Activated B cell treated with CpG ODN at 0.5 μM for 24 hours (primary cell): ENCODE measurements around the gene FAU. TPM values are rescaled to one million over a fixed set of nuclear protein-coding genes. Genes with fewer than 3 reads are reported as not detected.

Experiments used
- ATAC-seq: fragments of 200-7000 bp; cut with Tn5 transposase; one replicate; pipeline ENCODE4 v1.10.0; 2021; ENCODE audit warnings: low read depth, mild to moderate bottlenecking, moderate library complexity
- CTCF ChIA-PET: fragments of 350-600 bp; sonication (Branson Sonifier 250); formaldehyde crosslinking; loops from one replicate; lab custom pipeline; 2021; ENCODE audit warnings: antibody characterized with exemption; lab: Charles Lee
- POLR2A ChIA-PET: fragments of 350-600 bp; sonication (Branson Sonifier 250); formaldehyde crosslinking; loops from one replicate; lab custom pipeline; 2021; ENCODE audit warnings: antibody characterized with exemption; lab: Charles Lee
- DNase-seq: peaks from one replicate; pipeline ENCODE4 v3.0.0; 2022
- H3K27ac Mint-ChIP-seq: one replicate; pipeline ENCODE4 v1.8.0; 2020; ENCODE audit warnings: mixed read lengths
- H3K27me3 Mint-ChIP-seq: one replicate; pipeline ENCODE4 v1.8.0; 2021; ENCODE audit warnings: mixed read lengths
- H3K36me3 Mint-ChIP-seq: one replicate; pipeline ENCODE4 v1.8.0; 2021; ENCODE audit warnings: low read depth, mixed read lengths
- H3K4me1 Mint-ChIP-seq: one replicate; pipeline ENCODE4 v1.8.0; 2021; ENCODE audit warnings: mixed read lengths
- H3K4me3 Mint-ChIP-seq: one replicate; pipeline ENCODE4 v1.8.0; 2020; ENCODE audit warnings: mild to moderate bottlenecking, mixed read lengths
- H3K9me3 Mint-ChIP-seq: one replicate; pipeline ENCODE4 v1.8.0; 2020; ENCODE audit warnings: mixed read lengths
- CTCF ChIP-seq: fragments of 200-600 bp; IDR thresholded peaks from one replicate; pipeline ENCODE4 v1.8.0; 2022; ENCODE audit warnings: antibody characterized with exemption, mild to moderate bottlenecking
- intact Hi-C: fragments of 100-400 bp; cut with micrococcal nuclease; formaldehyde crosslinking; loops from one replicate; pipeline ENCODE4 v1.15.1; 2024
- total RNA-seq: library from RNA; stranded (reverse); gene quantifications from 2 replicates; pipeline ENCODE4 v1.2.3, GENCODE V29; 2022

The FAU gene
- total RNA-seq, 1 donor from 2014 or later, result 1,416 TPM

GRCh38 chr11:65071907-65072630 is 49.9 kb downstream of the FAU start:
- Mint-ChIP-seq H3K27me3 (no peaks in the 10 kb centered on the region), H3K27ac (no peak overlapping the region), H3K9me3 (no peaks in the 10 kb centered on the region), H3K4me1 (peaks cover 4% of the 10 kb centered on the region), H3K4me3 (no peak overlapping the region), H3K36me3 (no peaks in the 10 kb centered on the region)
- POLR2A ChIA-PET, result interaction anchor here (0.6 to 0.7 kb wide), 2 partner anchors 114 to 242 kb away, joined by 4 to 10 read pairs; partner anchors contain the start of gene CDC42EP2
- CTCF ChIA-PET, result no interaction called here
- no peak for ATAC-seq
- intact Hi-C loops, result no loop called here
- DNase-seq, result no peak
- TF ChIP-seq CTCF, result no peak

Other genes with a start within 250 kb of the FAU start
- gene EHD1, start 243.5 kb downstream of the FAU start, total RNA-seq, result 357 and 360 TPM in 2 replicates
- 31.2 and 35.0 TPM in 2 replicates for gene ATG2A, start 204.9 kb downstream of the FAU start, total RNA-seq
- 12.0 and 12.6 TPM in 2 replicates for gene PPP2R5B, start 197.4 kb downstream of the FAU start, total RNA-seq
- 0.33 and 0.71 TPM in 2 replicates for gene GPHA2, start 186.2 kb downstream of the FAU start, total RNA-seq
- gene MAJIN, start 150.0 kb downstream of the FAU start, total RNA-seq, result 0.20 and 1.5 TPM in 2 replicates
- 0.07 and 0.24 TPM in 2 replicates for gene BATF2, start 125.2 kb downstream of the FAU start, total RNA-seq
- 65.6 and 79.4 TPM in 2 replicates for gene ARL2, start 108.0 kb downstream of the FAU start, total RNA-seq
- 17.3 and 19.3 TPM in 2 replicates for gene SNX15, start 94.7 kb downstream of the FAU start, total RNA-seq
- gene SAC3D1, start 80.9 kb downstream of the FAU start, total RNA-seq, result 3.8 and 5.4 TPM in 2 replicates
- 11.3 and 13.4 TPM in 2 replicates for gene NAALADL1, start 63.6 kb downstream of the FAU start, total RNA-seq
- gene CDCA5, start 38.1 kb downstream of the FAU start, total RNA-seq, result 2.6 and 3.4 TPM in 2 replicates
- 35.7 and 36.6 TPM in 2 replicates for gene ZFPL1, start 37.9 kb downstream of the FAU start, total RNA-seq
- gene VPS51, start 25.9 kb downstream of the FAU start, total RNA-seq, result 224 and 243 TPM in 2 replicates
- gene TM7SF2, start 10.3 kb downstream of the FAU start, total RNA-seq, result 24.6 and 25.4 TPM in 2 replicates
- 11.3 and 13.4 TPM in 2 replicates for gene ZNHIT2, start 4.4 kb downstream of the FAU start, total RNA-seq
- gene MRPL49, start 187 bp upstream of the FAU start, total RNA-seq, result 60.0 and 62.4 TPM in 2 replicates
- gene SYVN1, start 12.4 kb upstream of the FAU start, total RNA-seq, result 232 and 238 TPM in 2 replicates
- gene SPDYC, start 48.1 kb upstream of the FAU start, total RNA-seq, result not detected in 2 replicates
- 239 and 260 TPM in 2 replicates for gene CAPN1, start 59.8 kb upstream of the FAU start, total RNA-seq
- gene POLA2, start 139.8 kb upstream of the FAU start, total RNA-seq, result 37.1 and 43.4 TPM in 2 replicates
- gene CDC42EP2, start 192.7 kb upstream of the FAU start, total RNA-seq, result 0.18 and 0.83 TPM in 2 replicates
- 88.3 and 89.6 TPM in 2 replicates for gene DPF2, start 211.7 kb upstream of the FAU start, total RNA-seq
- gene TIGD3, start 232.6 kb upstream of the FAU start, total RNA-seq, result 1.4 and 1.6 TPM in 2 replicates